ENCODE data around the gene MMP20.

Gene MMP20

DNA sequence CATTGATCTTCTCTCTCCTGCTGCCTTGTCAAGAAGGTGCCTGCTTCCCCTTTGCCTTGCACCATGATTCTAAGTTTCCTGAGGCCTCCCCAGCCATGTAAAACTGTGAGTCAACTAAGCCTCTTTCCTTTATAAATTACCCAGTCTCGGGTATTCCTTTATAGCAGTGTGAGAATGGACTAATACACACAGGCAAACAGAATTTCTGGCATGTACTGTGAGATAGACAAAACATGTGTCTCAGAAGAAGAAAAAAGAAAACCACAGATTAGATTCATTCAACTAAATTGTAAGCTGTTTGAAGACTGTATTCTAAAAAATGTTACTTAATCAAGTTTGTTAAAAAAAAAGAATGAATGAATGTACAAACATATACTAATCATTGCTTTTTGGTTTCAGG is 1.5 kb upstream of the MMP20 start:
- Histone ChIP-seq H3K27me3 (ENCODE audit: control insufficient read depth, insufficient read depth, low read length) (no peaks in the 10 kb centered on the region), H3K27ac (no peak overlapping the region), H2AFZ (no peak overlapping the region), H3K4me3 (ENCODE audit: low read depth, low read length) (no peak overlapping the region), H3K4me1 (no peaks in the 10 kb centered on the region), H3K4me2 (ENCODE audit: low read length) (no peak overlapping the region), H3K9me3 (ENCODE audit: control insufficient read depth, low read length) (no peaks in the 10 kb centered on the region), H3K79me2 (no peaks in the 10 kb centered on the region), H3K9ac (no peak overlapping the region), H3K36me3 (ENCODE audit: control insufficient read depth, insufficient read depth, low read length) (no peaks in the 10 kb centered on the region)
- TF ChIP-seq, protein P1, sequence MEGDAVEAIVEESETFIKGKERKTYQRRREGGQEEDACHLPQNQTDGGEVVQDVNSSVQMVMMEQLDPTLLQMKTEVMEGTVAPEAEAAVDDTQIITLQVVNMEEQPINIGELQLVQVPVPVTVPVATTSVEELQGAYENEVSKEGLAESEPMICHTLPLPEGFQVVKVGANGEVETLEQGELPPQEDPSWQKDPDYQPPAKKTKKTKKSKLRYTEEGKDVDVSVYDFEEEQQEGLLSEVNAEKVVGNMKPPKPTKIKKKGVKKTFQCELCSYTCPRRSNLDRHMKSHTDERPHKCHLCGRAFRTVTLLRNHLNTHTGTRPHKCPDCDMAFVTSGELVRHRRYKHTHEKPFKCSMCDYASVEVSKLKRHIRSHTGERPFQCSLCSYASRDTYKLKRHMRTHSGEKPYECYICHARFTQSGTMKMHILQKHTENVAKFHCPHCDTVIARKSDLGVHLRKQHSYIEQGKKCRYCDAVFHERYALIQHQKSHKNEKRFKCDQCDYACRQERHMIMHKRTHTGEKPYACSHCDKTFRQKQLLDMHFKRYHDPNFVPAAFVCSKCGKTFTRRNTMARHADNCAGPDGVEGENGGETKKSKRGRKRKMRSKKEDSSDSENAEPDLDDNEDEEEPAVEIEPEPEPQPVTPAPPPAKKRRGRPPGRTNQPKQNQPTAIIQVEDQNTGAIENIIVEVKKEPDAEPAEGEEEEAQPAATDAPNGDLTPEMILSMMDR (IDR thresholded peaks at IDR 0.05), result no peak

DNA sequence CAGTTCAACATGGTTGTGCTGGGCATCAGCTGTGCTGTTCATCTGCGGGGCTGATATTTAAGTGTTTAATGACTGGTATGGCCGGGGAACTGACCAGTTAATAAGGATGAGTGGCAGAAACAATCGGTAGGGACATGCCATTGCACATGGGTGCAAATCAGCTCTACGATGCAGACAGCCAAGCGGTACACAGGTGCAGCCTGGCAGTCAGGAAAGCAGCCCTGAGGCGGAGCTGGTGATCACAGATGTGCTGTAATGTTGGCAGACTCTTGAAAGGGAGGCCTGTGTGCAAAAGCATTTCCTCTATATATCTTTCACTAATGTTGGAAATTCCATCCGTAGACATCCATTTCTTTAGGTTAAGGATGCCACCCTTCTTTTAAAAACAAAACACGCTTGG is 1.1 kb downstream of the MMP20 start:
- H3K9ac ChIP-seq, result no peak overlapping the region
- H3K9me3 ChIP-seq (ENCODE audit: control insufficient read depth, low read length), result no peaks in the 10 kb centered on the region
- no peak overlapping the region for H3K4me2 ChIP-seq (ENCODE audit: low read length)
- H3K27ac ChIP-seq, result no peak overlapping the region
- H3K36me3 ChIP-seq (ENCODE audit: control insufficient read depth, insufficient read depth, low read length), result no peaks in the 10 kb centered on the region
- TF ChIP-seq, protein P1 (IDR thresholded peaks at IDR 0.05), result no peak
- no peak overlapping the region for H3K4me3 ChIP-seq (ENCODE audit: low read depth, low read length)
- no peaks in the 10 kb centered on the region for H3K79me2 ChIP-seq
- no peaks in the 10 kb centered on the region for H3K27me3 ChIP-seq (ENCODE audit: control insufficient read depth, insufficient read depth, low read length)
- no peak overlapping the region for H2AFZ ChIP-seq
- no peaks in the 10 kb centered on the region for H3K4me1 ChIP-seq

DNA sequence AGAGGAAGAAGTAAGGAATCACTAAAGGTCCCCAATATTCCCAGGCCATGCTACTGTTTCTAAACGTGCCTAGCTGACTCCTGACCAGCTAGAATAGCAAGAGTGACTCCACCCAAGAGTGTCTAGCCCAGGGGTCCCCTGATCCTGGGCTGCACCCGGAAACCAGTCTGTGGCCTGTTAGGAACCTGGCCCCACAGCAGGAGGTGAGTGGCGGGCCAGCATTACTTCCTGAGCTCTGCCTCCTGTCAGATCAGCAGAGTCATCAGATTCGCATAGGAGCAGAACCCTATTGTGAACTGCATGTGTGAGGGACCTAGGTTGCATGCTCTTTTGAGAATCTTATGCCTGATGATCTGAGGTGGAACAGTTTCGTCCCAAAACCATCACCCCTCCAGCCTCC is 2.0 kb downstream of the MMP20 start:
- Histone ChIP-seq H2AFZ (no peak overlapping the region), H3K27ac (no peak overlapping the region), H3K4me1 (no peaks in the 10 kb centered on the region), H3K4me3 (ENCODE audit: low read depth, low read length) (no peak overlapping the region), H3K9ac (no peak overlapping the region), H3K36me3 (ENCODE audit: control insufficient read depth, insufficient read depth, low read length) (no peaks in the 10 kb centered on the region), H3K9me3 (ENCODE audit: control insufficient read depth, low read length) (no peaks in the 10 kb centered on the region), H3K79me2 (no peaks in the 10 kb centered on the region), H3K27me3 (ENCODE audit: control insufficient read depth, insufficient read depth, low read length) (no peaks in the 10 kb centered on the region), H3K4me2 (ENCODE audit: low read length) (no peak overlapping the region)
- TF ChIP-seq, protein P1 (IDR thresholded peaks at IDR 0.05), result no peak

DNA sequence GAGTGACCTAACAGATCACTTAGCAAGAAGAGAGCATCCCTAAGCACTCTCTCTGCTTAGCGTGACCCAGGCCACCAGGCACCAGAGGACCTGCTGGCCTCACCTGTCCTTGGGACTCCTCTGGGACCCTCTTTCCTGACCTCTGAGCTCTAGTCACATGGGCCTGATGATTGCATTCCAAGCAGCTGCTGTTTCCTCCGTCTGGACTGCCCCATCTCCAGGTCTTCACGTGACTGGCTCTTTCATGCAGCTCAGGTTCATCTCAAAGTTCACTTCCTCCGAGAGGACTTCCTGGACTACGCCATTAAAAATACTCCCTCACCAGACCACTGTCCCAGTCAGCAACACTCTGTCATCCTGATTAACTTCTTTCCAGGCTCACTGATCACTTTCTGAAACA is 2.9 kb downstream of the MMP20 start:
- H3K9me3 ChIP-seq (ENCODE audit: control insufficient read depth, low read length), result no peaks in the 10 kb centered on the region
- H3K4me2 ChIP-seq (ENCODE audit: low read length), result no peak overlapping the region
- H3K27ac ChIP-seq, result no peak overlapping the region
- no peak overlapping the region for H2AFZ ChIP-seq
- H3K36me3 ChIP-seq (ENCODE audit: control insufficient read depth, insufficient read depth, low read length), result no peaks in the 10 kb centered on the region
- TF ChIP-seq, protein P1 (IDR thresholded peaks at IDR 0.05), result no peak
- H3K9ac ChIP-seq, result no peak overlapping the region
- H3K27me3 ChIP-seq (ENCODE audit: control insufficient read depth, insufficient read depth, low read length), result no peaks in the 10 kb centered on the region
- H3K4me3 ChIP-seq (ENCODE audit: low read depth, low read length), result no peak overlapping the region
- no peaks in the 10 kb centered on the region for H3K4me1 ChIP-seq
- H3K79me2 ChIP-seq, result no peaks in the 10 kb centered on the region

DNA sequence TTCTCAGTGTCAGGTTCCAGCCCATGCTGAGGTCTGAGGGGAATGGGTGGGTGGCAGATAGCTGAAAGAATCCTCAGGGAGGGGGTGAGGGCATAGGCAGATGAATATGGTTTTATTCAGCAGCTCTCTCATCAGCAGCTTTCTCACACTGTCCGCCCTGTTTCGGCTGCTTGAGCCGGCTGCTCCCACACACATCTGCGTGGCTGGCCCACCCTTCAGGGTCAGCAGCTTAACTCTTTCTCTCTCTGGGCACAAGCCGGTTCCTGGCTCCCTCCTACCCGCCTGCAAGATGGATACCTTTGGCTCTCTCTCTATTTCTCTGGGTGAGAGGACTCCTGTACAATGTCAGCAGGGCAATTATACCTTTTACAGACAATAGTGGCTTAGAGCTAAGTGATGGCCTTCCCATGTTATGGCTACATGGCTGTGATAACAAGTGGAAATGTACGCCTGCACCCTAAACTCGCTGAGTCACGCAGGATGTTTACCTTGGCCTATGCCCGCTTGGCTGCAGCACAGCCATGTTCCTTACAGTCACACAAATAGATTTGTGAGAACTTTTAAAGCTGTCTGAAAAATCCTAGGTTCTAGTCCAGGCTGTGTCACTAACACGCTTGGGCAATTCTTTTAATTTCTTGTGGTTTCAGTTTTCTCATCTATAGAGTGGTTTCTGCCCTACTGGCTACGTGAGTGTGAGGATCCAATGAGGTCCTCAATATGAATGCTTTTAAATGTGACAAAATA is 4.1 kb downstream of the MMP20 start:
- Histone ChIP-seq H3K79me2 (no peaks in the 10 kb centered on the region), H3K27ac (no peak overlapping the region), H3K9ac (no peak overlapping the region), H2AFZ (no peak overlapping the region), H3K27me3 (ENCODE audit: control insufficient read depth, insufficient read depth, low read length) (no peaks in the 10 kb centered on the region), H3K4me1 (no peaks in the 10 kb centered on the region), H3K9me3 (ENCODE audit: control insufficient read depth, low read length) (no peaks in the 10 kb centered on the region), H3K36me3 (ENCODE audit: control insufficient read depth, insufficient read depth, low read length) (no peaks in the 10 kb centered on the region), H3K4me3 (ENCODE audit: low read depth, low read length) (no peak overlapping the region), H3K4me2 (ENCODE audit: low read length) (no peak overlapping the region)
- TF ChIP-seq, protein P1 (IDR thresholded peaks at IDR 0.05), result no peak
